A673 (cell line): ENCODE measurements around the gene USP32.

Experiments
- EZH2 ChIP-seq: fragments of 200-600 bp; sonication (generic); IDR thresholded peaks from 2 replicates; pipeline ENCODE4 v1.6.1; 2017; ENCODE audit warnings: borderline replicate concordance, low read depth, mild to moderate bottlenecking, mixed read lengths, antibody characterized with exemption, low read length; ENCODE audit not compliant: poor library complexity, severe bottlenecking
- TF ChIP-seq, protein P1 (sequence below): fragments of 300-800, 200-600 bp; sonication (generic); conservative IDR thresholded peaks from 2 replicates; pipeline ENCODE4 v1.5.1; 2017; ENCODE audit warnings: low read depth, mild to moderate bottlenecking, antibody characterized with exemption, low read length, moderate library complexity, mixed read lengths

DNA sequence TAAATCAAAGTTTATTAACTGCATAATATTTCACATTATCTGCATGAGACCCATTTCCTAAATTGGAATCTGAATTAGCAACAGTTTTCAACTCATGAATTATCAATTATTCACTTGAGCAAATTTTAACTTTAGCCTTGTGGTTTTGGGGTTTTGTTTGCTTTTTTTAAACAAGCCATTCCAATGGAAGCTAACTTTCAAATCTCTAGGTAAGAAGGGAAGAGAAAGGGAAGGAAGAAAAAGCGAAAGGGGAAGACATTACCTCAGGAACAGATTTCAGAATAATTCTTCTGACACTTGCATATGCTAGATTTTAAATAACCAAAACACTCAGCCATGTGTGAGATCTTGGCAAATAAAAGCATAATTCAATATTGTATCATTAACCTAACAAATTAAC, 139.5 kb downstream of the USP32 start:
- TF ChIP-seq, protein P1, sequence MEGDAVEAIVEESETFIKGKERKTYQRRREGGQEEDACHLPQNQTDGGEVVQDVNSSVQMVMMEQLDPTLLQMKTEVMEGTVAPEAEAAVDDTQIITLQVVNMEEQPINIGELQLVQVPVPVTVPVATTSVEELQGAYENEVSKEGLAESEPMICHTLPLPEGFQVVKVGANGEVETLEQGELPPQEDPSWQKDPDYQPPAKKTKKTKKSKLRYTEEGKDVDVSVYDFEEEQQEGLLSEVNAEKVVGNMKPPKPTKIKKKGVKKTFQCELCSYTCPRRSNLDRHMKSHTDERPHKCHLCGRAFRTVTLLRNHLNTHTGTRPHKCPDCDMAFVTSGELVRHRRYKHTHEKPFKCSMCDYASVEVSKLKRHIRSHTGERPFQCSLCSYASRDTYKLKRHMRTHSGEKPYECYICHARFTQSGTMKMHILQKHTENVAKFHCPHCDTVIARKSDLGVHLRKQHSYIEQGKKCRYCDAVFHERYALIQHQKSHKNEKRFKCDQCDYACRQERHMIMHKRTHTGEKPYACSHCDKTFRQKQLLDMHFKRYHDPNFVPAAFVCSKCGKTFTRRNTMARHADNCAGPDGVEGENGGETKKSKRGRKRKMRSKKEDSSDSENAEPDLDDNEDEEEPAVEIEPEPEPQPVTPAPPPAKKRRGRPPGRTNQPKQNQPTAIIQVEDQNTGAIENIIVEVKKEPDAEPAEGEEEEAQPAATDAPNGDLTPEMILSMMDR, result no peak
- TF ChIP-seq EZH2, result no peak
